Epidermal melanocyte (primary cell): ENCODE measurements around the gene PRKAG3.
A peak's percentile ranks its signal among the peaks of the same experiment; 100 is the strongest.

Experiments
- DNase-seq: peaks from one replicate; pipeline ENCODE4 v3.0.0; 2011; ENCODE audit warnings: low spot score; ENCODE audit not compliant: insufficient read length

Gene PRKAG3

DNA sequence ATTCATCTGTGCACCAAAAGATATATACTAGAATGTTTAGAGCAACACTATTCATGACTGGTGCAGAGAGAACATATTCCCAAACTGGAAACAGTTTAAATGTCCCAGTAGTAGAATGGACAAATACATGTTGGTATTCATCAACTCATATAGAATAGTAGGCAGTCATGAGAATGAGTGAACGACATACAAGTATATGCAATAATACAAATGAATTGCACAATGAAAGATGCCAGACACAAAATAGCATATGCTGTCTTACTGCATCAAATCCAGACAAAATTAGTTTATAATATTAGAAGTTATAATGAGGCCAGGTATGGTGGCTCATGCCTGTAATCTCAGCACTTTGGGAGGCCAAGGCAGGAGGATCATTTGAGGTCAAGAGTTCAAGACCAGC, 8.3 kb upstream of the PRKAG3 start:
- DNase-seq: no peak

DNA sequence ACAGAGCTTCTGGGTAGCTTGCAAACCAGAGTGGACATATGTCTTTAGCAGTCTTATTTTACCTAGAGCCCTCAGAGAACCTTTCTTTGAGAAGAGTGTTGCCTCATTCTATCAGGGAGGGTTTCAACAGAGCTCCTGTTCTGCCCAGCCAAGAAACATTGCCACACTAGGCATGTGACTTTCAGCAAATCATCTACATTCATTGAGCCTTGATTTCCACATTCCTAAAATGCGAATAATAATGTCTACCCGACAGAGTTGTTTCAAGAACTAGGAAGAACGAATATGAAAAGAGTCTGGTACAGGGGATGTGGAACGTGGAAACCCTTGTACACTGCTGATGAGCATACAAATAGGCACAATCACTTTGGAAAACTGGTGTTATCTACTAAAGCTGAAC, 7.8 kb upstream of the PRKAG3 start:
- DNase-seq: peak; percentile 43

GRCh38 chr2:218837495-218837894, 5.9 kb upstream of the PRKAG3 start:
- no peak for DNase-seq

DNA sequence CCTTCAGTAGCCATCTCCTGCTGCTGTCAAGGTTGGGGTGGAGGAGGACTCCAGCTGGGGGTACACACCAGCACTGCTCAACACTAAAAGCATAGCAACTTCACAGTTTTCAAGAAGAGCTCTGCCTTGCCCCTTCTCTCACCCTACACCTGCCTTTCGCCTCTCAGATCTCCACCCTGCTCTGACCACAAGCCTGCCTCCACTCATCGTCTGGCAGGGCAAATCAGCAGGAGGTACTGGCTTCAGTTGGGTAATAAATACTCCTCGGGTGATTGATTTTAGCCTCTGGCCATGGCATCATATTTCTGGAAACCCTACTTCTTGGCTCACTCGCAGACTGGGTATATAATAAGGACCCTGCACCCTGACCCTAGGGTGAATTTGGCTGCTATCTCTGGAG, 3.1 kb upstream of the PRKAG3 start:
- no peak for DNase-seq

GRCh38 chr2:218833023-218833609, 1.5 kb upstream of the PRKAG3 start:
- no peak for DNase-seq

DNA sequence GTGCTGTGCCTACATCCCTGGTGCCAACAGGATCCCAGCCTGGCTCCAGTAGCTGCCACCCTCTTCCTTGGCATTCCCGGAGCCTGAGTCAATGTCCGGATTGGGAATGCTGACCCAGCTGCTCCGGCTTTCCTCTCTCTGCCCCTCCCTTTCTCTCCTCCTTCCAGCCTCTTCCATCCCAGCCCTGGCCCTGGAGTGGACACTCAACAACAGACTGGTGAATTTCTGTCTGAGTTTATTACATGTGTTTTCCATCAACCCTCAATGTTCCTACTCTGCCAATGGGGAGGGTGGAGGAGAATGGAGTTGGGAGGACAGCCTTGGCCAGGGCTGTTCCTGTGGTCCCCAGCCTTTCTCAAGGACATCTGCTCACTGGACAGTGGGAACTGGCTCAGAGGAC, 917 bp upstream of the PRKAG3 start:
- no peak for DNase-seq

DNA sequence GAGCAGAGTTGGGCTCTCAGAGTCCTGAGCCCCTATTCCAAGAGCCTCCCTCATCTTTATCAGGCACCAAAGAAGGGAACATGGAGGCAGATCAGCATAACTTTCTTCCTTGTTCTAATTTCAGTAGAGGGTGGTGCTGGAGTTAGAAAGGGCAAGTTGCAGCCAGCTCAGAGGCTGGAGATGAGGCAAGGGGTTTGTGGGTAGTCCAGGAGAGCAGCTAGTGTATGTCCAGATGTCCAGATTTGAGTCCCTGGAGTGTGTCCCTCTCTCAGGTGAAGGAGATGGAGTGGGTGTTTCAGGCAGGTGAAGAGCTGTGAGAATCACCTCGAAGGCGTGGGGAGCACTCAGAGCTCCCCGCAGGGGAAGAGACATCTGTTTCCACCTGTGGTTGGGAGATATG, 478 bp upstream of the PRKAG3 start:
- DNase-seq: no peak

GRCh38 chr2:218830526-218831306, 887 bp downstream of the PRKAG3 start:
- DNase-seq: no peak

DNA sequence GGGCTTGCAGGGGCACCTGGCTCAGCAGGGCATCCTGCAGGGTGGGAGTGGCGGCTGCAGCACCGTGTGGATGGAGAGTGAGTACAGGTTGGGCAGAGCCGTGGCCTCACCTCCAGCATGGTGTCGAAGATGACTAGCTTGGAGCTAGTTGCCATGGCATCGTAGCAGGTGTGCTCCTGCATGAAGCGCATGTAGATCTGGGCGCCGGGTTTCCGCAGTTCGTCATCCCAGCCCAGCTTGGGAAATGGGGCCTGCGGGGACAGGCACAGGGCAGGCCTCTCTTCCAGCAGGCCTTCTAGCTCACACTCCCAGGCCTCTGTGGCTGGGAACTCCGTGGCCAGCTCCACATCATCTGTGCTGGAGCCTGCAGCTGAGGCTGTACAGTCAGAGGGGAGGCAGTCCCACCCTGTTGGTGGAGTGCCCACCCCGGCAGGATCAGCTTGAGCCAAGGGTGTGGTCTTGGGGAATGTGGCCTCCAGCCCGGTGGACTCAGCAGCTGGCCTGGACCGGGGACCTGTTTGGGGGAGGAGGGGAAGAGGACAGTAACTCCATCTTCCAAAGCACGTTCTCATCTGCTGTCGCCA, 1.6 kb downstream of the PRKAG3 start:
- no peak for DNase-seq

- no peak for DNase-seq
Observed at GRCh38 chr2:218828477-218828778, 3.2 kb downstream of the PRKAG3 start.

- no peak for DNase-seq
Observed at GRCh38 chr2:218827701-218828476, 3.7 kb downstream of the PRKAG3 start.

DNA sequence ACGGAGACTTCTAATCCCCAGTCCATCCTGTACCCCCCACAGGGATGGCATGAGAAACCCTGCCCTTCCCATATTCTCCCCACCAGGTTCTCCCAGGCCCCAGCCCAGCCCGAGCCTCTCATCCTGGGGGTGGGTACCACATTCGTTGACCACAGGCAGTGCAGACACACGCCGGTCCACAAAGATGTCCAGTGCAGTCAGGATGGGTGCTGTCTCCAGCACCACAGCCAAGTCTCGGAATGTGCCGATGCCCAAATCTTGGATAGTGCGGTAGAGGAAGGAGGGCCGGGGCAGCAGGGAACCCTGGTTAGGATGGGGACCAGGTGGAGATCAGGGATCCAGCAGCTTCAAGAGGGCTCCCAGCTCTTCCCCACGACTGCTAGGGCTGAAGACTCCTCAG, 4.8 kb downstream of the PRKAG3 start:
- no peak for DNase-seq

GRCh38 chr2:218824004-218824403, 7.6 kb downstream of the PRKAG3 start:
- DNase-seq: no peak

DNA sequence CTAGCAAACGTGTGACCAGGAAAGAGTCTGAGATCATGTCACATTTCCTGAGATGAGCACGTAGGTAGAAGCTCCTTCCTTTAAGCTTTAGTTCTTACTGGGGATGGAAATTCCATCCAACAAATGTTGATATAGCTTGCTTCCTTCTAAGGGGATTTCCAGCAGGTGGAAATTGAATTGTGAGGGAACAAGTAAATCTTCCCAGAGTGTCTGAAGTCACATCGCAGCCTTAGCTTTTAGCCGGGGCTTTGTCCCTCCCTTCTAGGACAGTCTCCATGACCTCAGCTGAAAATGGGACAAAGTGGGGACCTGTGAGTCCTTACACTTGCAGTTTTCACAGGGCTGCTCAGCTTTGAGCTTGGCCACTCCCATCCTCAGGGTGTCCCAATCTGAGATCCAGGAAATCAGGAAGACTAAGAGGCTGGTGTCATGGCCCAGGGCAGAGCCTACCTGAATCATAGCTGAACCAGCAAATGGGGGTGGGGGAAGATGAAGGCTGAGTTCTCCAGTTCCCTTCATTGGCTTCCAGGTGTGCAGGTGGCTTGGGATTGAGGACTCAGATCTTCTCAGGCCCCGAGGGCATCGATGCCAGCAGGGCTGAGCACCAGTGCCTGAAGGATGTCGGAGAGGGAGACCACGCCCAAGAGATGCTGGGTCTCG, 8.3 kb downstream of the PRKAG3 start:
- no peak for DNase-seq

DNA sequence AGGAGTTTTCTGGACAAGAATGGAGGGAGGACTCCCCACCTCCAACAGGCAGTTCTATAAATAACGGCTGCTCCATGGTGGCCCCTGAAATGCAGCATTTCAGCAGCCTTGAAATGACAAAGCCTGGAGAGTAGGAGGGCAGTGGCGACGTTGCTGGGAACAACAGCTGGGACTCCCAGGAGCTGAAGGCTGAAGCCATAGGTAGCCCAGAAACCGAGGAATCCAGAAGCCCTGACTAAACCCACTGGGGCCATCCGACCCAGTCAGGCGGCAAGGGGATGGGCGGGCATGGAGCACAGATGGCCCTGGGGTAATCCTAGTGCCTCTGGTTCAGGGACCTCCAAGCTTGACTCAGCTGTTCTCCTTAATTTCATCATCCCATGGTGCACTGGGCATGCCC, 9.0 kb downstream of the PRKAG3 start:
- no peak for DNase-seq

GRCh38 chr2:218821605-218822211, 9.9 kb downstream of the PRKAG3 start:
- DNase-seq: no peak

- no peak for DNase-seq
Observed at GRCh38 chr2:218820746-218821369, 10.7 kb downstream of the PRKAG3 start.

GRCh38 chr2:218819093-218819492, 12.5 kb downstream of the PRKAG3 start:
- DNase-seq: no peak

DNA sequence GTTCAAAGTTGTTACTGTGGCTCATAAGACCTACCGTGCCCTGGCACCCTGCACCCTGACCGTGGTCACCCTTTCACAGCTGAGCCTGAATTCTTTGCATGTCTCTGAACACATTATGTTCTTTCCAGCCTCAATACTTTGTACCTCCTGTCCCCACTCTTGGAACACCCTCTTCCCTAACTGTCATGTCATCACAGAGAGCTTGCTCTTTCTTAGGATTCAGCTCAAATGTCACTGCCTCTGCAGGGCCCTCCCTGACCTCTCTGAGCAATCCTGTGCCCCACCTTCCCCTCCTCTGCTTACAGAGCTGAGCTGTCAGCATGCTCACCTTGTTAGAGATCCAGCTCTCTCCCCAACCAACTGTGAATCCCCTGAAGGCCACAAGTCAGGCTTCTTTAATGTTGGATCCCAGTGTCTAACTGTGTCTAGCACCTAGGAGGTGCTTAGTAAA, 15.0 kb downstream of the PRKAG3 start:
- DNase-seq: no peak

GRCh38 chr2:218815649-218816048, 16.0 kb downstream of the PRKAG3 start:
- DNase-seq: no peak

DNA sequence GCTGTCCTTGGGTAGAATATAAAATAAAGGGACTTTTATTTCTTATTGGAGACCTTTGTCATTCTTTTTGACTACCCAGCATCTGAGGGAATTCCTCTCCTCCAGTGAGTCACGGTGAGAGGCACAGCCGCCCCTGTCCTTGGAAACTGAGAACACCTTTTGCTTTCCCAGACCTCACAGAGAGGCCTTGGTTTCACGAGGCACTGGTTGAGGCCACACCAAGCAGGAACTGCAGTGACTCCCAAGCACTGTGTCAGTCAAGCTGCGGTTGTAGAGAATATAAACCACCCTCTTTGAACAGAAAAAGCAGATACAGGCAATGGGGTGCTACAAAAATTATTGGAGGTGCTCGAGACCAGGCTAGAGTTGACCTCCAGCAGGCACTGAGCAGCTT, 16.4 kb downstream of the PRKAG3 start:
- no peak for DNase-seq
